Testis (tissue), 3 donors: ENCODE measurements around the gene MANSC4. TPM values are rescaled to one million over a fixed set of nuclear protein-coding genes. Genes with fewer than 3 reads are reported as not detected.

ENCODE experiments used
- DNase-seq: peaks from one replicate; pipeline ENCODE4 v3.0.0-alpha.2; 2019
- H3K27ac ChIP-seq, 2 donors: fragments of 200-600 bp; sonication (generic); one replicate each; pipeline ENCODE4 v1.5.1; 2019
- H3K27me3 ChIP-seq: fragments of 200-600 bp; sonication (generic); one replicate; pipeline ENCODE4 v1.5.1; 2019
- H3K36me3 ChIP-seq: fragments of 200-600 bp; sonication (generic); one replicate; pipeline ENCODE4 v1.5.1; 2017; ENCODE audit warnings: low read depth; ENCODE audit errors: missing control alignments
- H3K4me1 ChIP-seq: fragments of 200-600 bp; sonication (generic); one replicate; pipeline ENCODE4 v1.5.1; 2019
- H3K4me3 ChIP-seq, 2 donors: fragments of 200-600 bp; sonication (generic); one replicate each; pipeline ENCODE4 v1.5.1; 2017 to 2019
- H3K9me3 ChIP-seq: fragments of 200-600 bp; sonication (generic); one replicate; pipeline ENCODE4 v1.5.1; 2017
- POLR2A ChIP-seq: fragments of 450-650 bp; IDR thresholded peaks from one replicate; pipeline ENCODE4 v1.6.1; 2017; ENCODE audit warnings: antibody characterized with exemption, mild to moderate bottlenecking, moderate library complexity
- WGBS, 2 donors: methylation state at CpG; one replicate each; pipeline ENCODE4 v1.1.5; 2018; 5-methylcytosine and 5-hydroxymethylcytosine counted together
- intact Hi-C: fragments of 100-400 bp; cut with DNase I; formaldehyde crosslinking; loops from one replicate; pipeline ENCODE4 v1.15.1; 2023; ENCODE audit warnings: low total_unique reads
- polyA plus RNA-seq: library from polyadenylated mRNA; stranded (reverse); fragments of 350-450 nt; fragmentation: Illumina TruSeq; extraction: RNeasy Lipid Tissue Mini Kit (QIAGEN cat#74804); gene quantifications from one replicate; pipeline ENCODE4 v1.2.3, GENCODE V29; 2014; ENCODE audit warnings: low read depth, low replicate concordance; ENCODE audit not compliant: insufficient read depth
- total RNA-seq, 2 donors: library from RNA; depleted of rRNA; stranded (reverse); fragments of >200 nt; gene quantifications; one replicate each; pipeline ENCODE4 v1.2.3, GENCODE V29; 2016
- TF ChIP-seq, protein P1 (sequence below), 3 experiments: fragments of 450-650 bp in 2 of 3; fragments of 200-600 bp in 1 of 3; sonication (generic) in 1 of 3; IDR thresholded peaks; one replicate each; pipeline ENCODE4 v1.5.1; 2016 to 2019; ENCODE audit warnings: antibody characterized with exemption in 3 of 3, mild to moderate bottlenecking in 2 of 3, moderate library complexity in 1 of 3

Gene MANSC4
- total and polyA plus RNA-seq, 3 donors from 2014 or later = 1.1 to 3.4 (median 3.4) TPM

- intact Hi-C loops = no loop called here
- no peaks in the 10 kb centered on the region for H3K27me3 ChIP-seq
These were observed 774 bp upstream of the MANSC4 start for GRCh38 chr12:27780612-27781408.

GRCh38 chr12:27779416-27779919 lies 568 bp downstream of the MANSC4 start:
- no peak for TF ChIP-seq POLR2A
- TF ChIP-seq, protein P1, sequence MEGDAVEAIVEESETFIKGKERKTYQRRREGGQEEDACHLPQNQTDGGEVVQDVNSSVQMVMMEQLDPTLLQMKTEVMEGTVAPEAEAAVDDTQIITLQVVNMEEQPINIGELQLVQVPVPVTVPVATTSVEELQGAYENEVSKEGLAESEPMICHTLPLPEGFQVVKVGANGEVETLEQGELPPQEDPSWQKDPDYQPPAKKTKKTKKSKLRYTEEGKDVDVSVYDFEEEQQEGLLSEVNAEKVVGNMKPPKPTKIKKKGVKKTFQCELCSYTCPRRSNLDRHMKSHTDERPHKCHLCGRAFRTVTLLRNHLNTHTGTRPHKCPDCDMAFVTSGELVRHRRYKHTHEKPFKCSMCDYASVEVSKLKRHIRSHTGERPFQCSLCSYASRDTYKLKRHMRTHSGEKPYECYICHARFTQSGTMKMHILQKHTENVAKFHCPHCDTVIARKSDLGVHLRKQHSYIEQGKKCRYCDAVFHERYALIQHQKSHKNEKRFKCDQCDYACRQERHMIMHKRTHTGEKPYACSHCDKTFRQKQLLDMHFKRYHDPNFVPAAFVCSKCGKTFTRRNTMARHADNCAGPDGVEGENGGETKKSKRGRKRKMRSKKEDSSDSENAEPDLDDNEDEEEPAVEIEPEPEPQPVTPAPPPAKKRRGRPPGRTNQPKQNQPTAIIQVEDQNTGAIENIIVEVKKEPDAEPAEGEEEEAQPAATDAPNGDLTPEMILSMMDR (IDR thresholded peaks at IDR 0.05) = no peak
- Histone ChIP-seq H3K4me1 (peaks cover 11% of the 10 kb centered on the region), H3K27ac (peak overlapping the region; percentile 95), H3K9me3 (no peaks in the 10 kb centered on the region), H3K4me3 (peak overlapping the region; percentile 87 to 92), H3K36me3 (no peaks in the 10 kb centered on the region), H3K27me3 (no peaks in the 10 kb centered on the region)
- intact Hi-C loops = no loop called here
- WGBS, 2 donors = 1% methylated on average over 30 to 33 of the region's 36 CpGs
- DNase-seq = peak; percentile 77

More at GRCh38 chr12:27780612-27781408, 774 bp upstream of the MANSC4 start:
- Histone ChIP-seq H3K27ac (peak overlapping the region; percentile 95), H3K4me3 (peak overlapping the region; percentile 87 to 92), H3K36me3 (no peaks in the 10 kb centered on the region), H3K4me1 (peaks cover 11% of the 10 kb centered on the region), H3K9me3 (no peaks in the 10 kb centered on the region)
- TF ChIP-seq POLR2A = no peak
- TF ChIP-seq, protein P1 (IDR thresholded peaks at IDR 0.05) = no peak
- WGBS, 2 donors = 7% methylated on average over 19 to 24 of the region's 27 CpGs
- peak; percentile 87 for DNase-seq

DNA sequence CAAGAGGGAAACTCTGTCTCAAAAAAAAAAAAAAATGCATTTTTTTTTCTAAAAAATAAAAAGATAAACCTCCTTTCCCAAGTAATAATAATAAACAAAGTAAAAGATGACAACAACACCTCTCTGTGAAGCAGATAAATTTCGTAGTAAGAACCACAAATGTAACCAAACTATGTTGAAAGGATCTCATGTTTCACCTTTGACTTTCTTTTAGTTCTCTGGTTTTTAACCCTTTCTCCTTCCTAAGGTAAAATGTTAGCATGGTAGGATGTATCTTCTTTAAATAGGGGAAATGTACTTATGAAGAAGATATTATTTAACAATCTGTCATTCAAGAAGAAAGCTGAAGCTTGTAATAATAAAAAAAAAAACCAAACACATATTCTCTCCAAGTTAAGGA lies 1.8 kb downstream of the MANSC4 start:
- intact Hi-C loops = no loop called here
- Histone ChIP-seq H3K36me3 (no peaks in the 10 kb centered on the region), H3K4me3 (no peak overlapping the region), H3K27me3 (no peaks in the 10 kb centered on the region), H3K4me1 (peaks cover 16% of the 10 kb centered on the region), H3K9me3 (no peaks in the 10 kb centered on the region), H3K27ac (peak overlapping the region; percentile 95)
- no peak for DNase-seq
- no peak for TF ChIP-seq POLR2A
- TF ChIP-seq, protein P1 (IDR thresholded peaks at IDR 0.05) = no peak
- WGBS, 2 donors = 22 to 26% methylated on average over 1 of the region's 1 CpG

- H3K27me3 ChIP-seq = no peaks in the 10 kb centered on the region
- TF ChIP-seq POLR2A = no peak
- TF ChIP-seq, protein P1 (IDR thresholded peaks at IDR 0.05) = no peak
- H3K36me3 ChIP-seq = no peaks in the 10 kb centered on the region
- H3K9me3 ChIP-seq = no peaks in the 10 kb centered on the region
- H3K27ac ChIP-seq = no peak overlapping the region
- DNase-seq = no peak
- WGBS, 2 donors = 58 to 62% methylated on average over 5 of the region's 5 CpGs
- H3K4me3 ChIP-seq = no peak overlapping the region
- intact Hi-C loops = no loop called here
- peaks cover 10% of the 10 kb centered on the region for H3K4me1 ChIP-seq
These were observed 2.9 kb downstream of the MANSC4 start for GRCh38 chr12:27777141-27777540.
